GM18505 (cell line): ENCODE data around the gene GP5.

ENCODE experiments used
- ATAC-seq: cut with Tn5 transposase; IDR thresholded peaks from one replicate; pipeline ENCODE4 v1.9.1; 2021; ENCODE audit not compliant: unreplicated experiment
- POLR2A ChIP-seq: IDR thresholded peaks from 4 replicates; pipeline ENCODE4 v1.6.1; 2011; ENCODE audit warnings: borderline replicate concordance; ENCODE audit not compliant: insufficient read depth, insufficient read length; ENCODE audit errors: extremely low read depth

The GP5 gene

GRCh38 chr3:194379651-194380050 lies 19.4 kb downstream of the GP5 start:
- no peak for TF ChIP-seq POLR2A
- ATAC-seq: no peak

- no peak for TF ChIP-seq POLR2A
- no peak for ATAC-seq
Measured at GRCh38 chr3:194379231-194379630, 19.8 kb downstream of the GP5 start.

- TF ChIP-seq POLR2A: no peak
- ATAC-seq: no peak
Measured at GRCh38 chr3:194377708-194378107, 21.4 kb downstream of the GP5 start.

GRCh38 chr3:194376241-194376560 lies 22.9 kb downstream of the GP5 start:
- no peak for TF ChIP-seq POLR2A

GRCh38 chr3:194375473-194376240 lies 23.4 kb downstream of the GP5 start:
- no peak for ATAC-seq

More at GRCh38 chr3:194376241-194376560, 22.9 kb downstream of the GP5 start:
- no peak for ATAC-seq

GRCh38 chr3:194374935-194375334 lies 24.1 kb downstream of the GP5 start:
- no peak for TF ChIP-seq POLR2A

More at GRCh38 chr3:194375473-194376240, 23.4 kb downstream of the GP5 start:
- no peak for TF ChIP-seq POLR2A

GRCh38 chr3:194373899-194374298 lies 25.2 kb downstream of the GP5 start:
- no peak for TF ChIP-seq POLR2A
- ATAC-seq: no peak

More at GRCh38 chr3:194374935-194375334, 24.1 kb downstream of the GP5 start:
- ATAC-seq: no peak

GRCh38 chr3:194373028-194373427 lies 26.0 kb downstream of the GP5 start:
- TF ChIP-seq POLR2A: no peak
- ATAC-seq: no peak

GRCh38 chr3:194370753-194371152 lies 28.3 kb downstream of the GP5 start:
- TF ChIP-seq POLR2A: no peak
- no peak for ATAC-seq

GRCh38 chr3:194369522-194370279 lies 29.4 kb downstream of the GP5 start, which contains the start of gene LRRC15:
LRRC15 (minus strand) TSS chr3:194369743; CDS start chr3:194361043, 8,700 bp downstream.
- no peak for TF ChIP-seq POLR2A
- no peak for ATAC-seq

GRCh38 chr3:194368918-194369317 lies 30.1 kb downstream of the GP5 start:
- TF ChIP-seq POLR2A: no peak
- no peak for ATAC-seq

GRCh38 chr3:194367992-194368841 lies 30.8 kb downstream of the GP5 start:
- TF ChIP-seq POLR2A: no peak
- ATAC-seq: no peak

GRCh38 chr3:194365978-194366490 lies 33.0 kb downstream of the GP5 start:
- ATAC-seq: no peak

GRCh38 chr3:194365526-194365925 lies 33.5 kb downstream of the GP5 start:
- ATAC-seq: no peak
- TF ChIP-seq POLR2A: no peak

More at GRCh38 chr3:194365978-194366490, 33.0 kb downstream of the GP5 start:
- no peak for TF ChIP-seq POLR2A
